ENCODE measurements around the gene SH3PXD2A. TPM values are rescaled to one million over a fixed set of nuclear protein-coding genes. Genes with fewer than 3 reads are reported as not detected.

The SH3PXD2A gene
- total and polyA plus RNA-seq, 2 donors (not counting 1 experiment from before 2014, with no cell fraction given), result 3.2 to 33.5 TPM

- no peak overlapping the region for H3K4me3 Mint-ChIP-seq
- WGBS (ENCODE audit: insufficient coverage), result 79% methylated on average over 7 of the region's 7 CpGs
- Histone ChIP-seq H3K27me3 (replicated peaks in 1 of 4; ENCODE audit: control extremely low read depth in 1 of 4, control insufficient read depth in 3 of 4, insufficient read depth in 4 of 4, low read length in 3 of 4) (peaks cover 0 to 6% (median 2%) of the 10 kb centered on the region in 4 experiments), H2AFZ (ENCODE audit: insufficient read depth, low read depth, low read length, poor library complexity, severe bottlenecking) (no peak overlapping the region), H3K4me2 (replicated peaks; ENCODE audit: low read depth, low read length, poor library complexity, severe bottlenecking) (no peak overlapping the region), H3K9me3 (ENCODE audit: control extremely low read depth in 1 of 3, control insufficient read depth in 2 of 3, insufficient read depth in 1 of 3, low read length in 2 of 3) (peaks cover 0 to 11% (median 3%) of the 10 kb centered on the region in 3 donors), H3K79me2 (ENCODE audit: control insufficient read depth, insufficient read depth, low read length) (no peaks in the 10 kb centered on the region), H3K4me1 (ENCODE audit: control insufficient read depth in 2 of 2, insufficient read depth in 2 of 2, low read length in 2 of 2) (no peaks in the 10 kb centered on the region), H3K9ac (ENCODE audit: low read length) (no peak overlapping the region), H3K27ac (ENCODE audit: low read length in 2 of 2) (no peak overlapping the region), H3K36me3 (replicated peaks in 1 of 2; ENCODE audit: control extremely low read depth in 1 of 2, control insufficient read depth in 1 of 2, extremely low read depth in 1 of 2, insufficient read depth in 2 of 2, low read length in 1 of 2) (no peaks in the 10 kb centered on the region), H3K4me3 (ENCODE audit: control extremely low read depth in 1 of 5, extremely low read depth in 1 of 5, insufficient read depth in 1 of 5, low read depth in 2 of 5, low read length in 4 of 5) (no peak overlapping the region), H4K20me1 (ENCODE audit: control insufficient read depth, insufficient read depth, low read length, poor library complexity, severe bottlenecking) (no peaks in the 10 kb centered on the region)
- no peak for DNase-seq
- no peaks in the 10 kb centered on the region for H3K4me1 Mint-ChIP-seq
- no peaks in the 10 kb centered on the region for H3K9me3 Mint-ChIP-seq (ENCODE audit: insufficient read depth)
- intact Hi-C loops (cut with micrococcal nuclease), result no loop called here
- no peak for ATAC-seq (ENCODE audit: low read depth)
- no peak overlapping the region for H3K27ac Mint-ChIP-seq
- no peak for TF ChIP-seq EZH2 (IDR thresholded peaks at IDR 0.05; ENCODE audit: borderline replicate concordance, insufficient read depth, low read depth, low read length, poor library complexity, severe bottlenecking)
- no peak for TF ChIP-seq CTCF (IDR thresholded peaks at IDR 0.05)
- ChIA-PET POLR2A (no interaction called here), CTCF (interaction anchor here (0.6 to 1.3 kb wide), 4 partner anchors 17 to 148 kb away, joined by 3 read pairs; no protein-coding TSS in a partner anchor)
- H3K27me3 Mint-ChIP-seq, result peaks cover 9% of the 10 kb centered on the region
These were observed 291.3 kb downstream of the SH3PXD2A start for GRCh38 chr10:103564116-103564501.

GRCh38 chr10:103563231-103564115, 291.9 kb downstream of the SH3PXD2A start:
- peaks cover 13% of the 10 kb centered on the region for H3K27me3 Mint-ChIP-seq
- POLR2A ChIA-PET, result no interaction called here
- H3K4me3 ChIP-seq (ENCODE audit: control extremely low read depth in 1 of 5, extremely low read depth in 1 of 5, insufficient read depth in 1 of 5, low read depth in 2 of 5, low read length in 4 of 5), result no peak overlapping the region

More at GRCh38 chr10:103563231-103564115, 291.9 kb downstream of the SH3PXD2A start:
- H3K36me3 ChIP-seq (replicated peaks in 1 of 2; ENCODE audit: control extremely low read depth in 1 of 2, control insufficient read depth in 1 of 2, extremely low read depth in 1 of 2, insufficient read depth in 2 of 2, low read length in 1 of 2), result no peaks in the 10 kb centered on the region
- no peak overlapping the region for H3K9ac ChIP-seq (ENCODE audit: low read length)
- H3K79me2 ChIP-seq (ENCODE audit: control insufficient read depth, insufficient read depth, low read length), result no peaks in the 10 kb centered on the region
- no peak overlapping the region for H3K27ac ChIP-seq (ENCODE audit: low read length in 2 of 2)
- 95% methylated on average over 6 of the region's 7 CpGs for WGBS (ENCODE audit: insufficient coverage)
- CTCF ChIA-PET, result interaction anchor here (1.0 to 1.3 kb wide), 4 partner anchors 17 to 147 kb away, joined by 3 read pairs; no protein-coding TSS in a partner anchor
- Mint-ChIP-seq H3K4me1 (no peaks in the 10 kb centered on the region), H3K9me3 (ENCODE audit: insufficient read depth) (no peaks in the 10 kb centered on the region), H3K4me3 (no peak overlapping the region), H3K27ac (no peak overlapping the region)
- H2AFZ ChIP-seq (ENCODE audit: insufficient read depth, low read depth, low read length, poor library complexity, severe bottlenecking), result no peak overlapping the region
- H3K4me1 ChIP-seq (ENCODE audit: control insufficient read depth in 2 of 2, insufficient read depth in 2 of 2, low read length in 2 of 2), result no peaks in the 10 kb centered on the region
- no peaks in the 10 kb centered on the region for H4K20me1 ChIP-seq (ENCODE audit: control insufficient read depth, insufficient read depth, low read length, poor library complexity, severe bottlenecking)
- H3K9me3 ChIP-seq (ENCODE audit: control extremely low read depth in 1 of 3, control insufficient read depth in 2 of 3, insufficient read depth in 1 of 3, low read length in 2 of 3), result peaks cover 0 to 11% (median 3%) of the 10 kb centered on the region in 3 donors
- TF ChIP-seq CTCF (IDR thresholded peaks at IDR 0.05) (no peak), EZH2 (IDR thresholded peaks at IDR 0.05; ENCODE audit: borderline replicate concordance, insufficient read depth, low read depth, low read length, poor library complexity, severe bottlenecking) (no peak)
- DNase-seq, result no peak
- no peak overlapping the region for H3K4me2 ChIP-seq (replicated peaks; ENCODE audit: low read depth, low read length, poor library complexity, severe bottlenecking)
- intact Hi-C loops (cut with micrococcal nuclease), result no loop called here
- H3K27me3 ChIP-seq (replicated peaks in 1 of 4; ENCODE audit: control extremely low read depth in 1 of 4, control insufficient read depth in 3 of 4, insufficient read depth in 4 of 4, low read length in 3 of 4), result peaks cover 0 to 6% (median 3%) of the 10 kb centered on the region in 4 experiments
- no peak for ATAC-seq (ENCODE audit: low read depth)
